Measurements from ENCODE around the gene CALCB.

The CALCB gene

GRCh38 chr11:15073361-15074205 is at the start of gene CALCB (continued):
- no peak for TF ChIP-seq KLF7 (tag by site-specific recombination; IDR thresholded peaks at IDR 0.05; ENCODE audit: borderline replicate concordance)
- TF ChIP-seq OSR2 (tag by site-specific recombination; IDR thresholded peaks at IDR 0.05): no peak
- no peak for TF ChIP-seq ZSCAN16 (tag by site-specific recombination; IDR thresholded peaks at IDR 0.05)
- 0 out of 2 replicates have a peak, but pooled peaks have one; percentile 4 for TF ChIP-seq GLIS1 (tag by site-specific recombination; IDR thresholded peaks at IDR 0.05)
- no peak for TF ChIP-seq ZNF214 (tag by site-specific recombination; IDR thresholded peaks at IDR 0.05; ENCODE audit: borderline replicate concordance)
- no peak for TF ChIP-seq AEBP2 (tag by site-specific recombination; IDR thresholded peaks at IDR 0.05; ENCODE audit: borderline replicate concordance)
- 0 out of 2 replicates have a peak, but pooled peaks have one; percentile 44 for TF ChIP-seq ZEB2 (tag by site-specific recombination; IDR thresholded peaks at IDR 0.05)
- TF ChIP-seq ZNF704 (tag by site-specific recombination; IDR thresholded peaks at IDR 0.05): no peak
- no peak for TF ChIP-seq FEZF1 (tag by site-specific recombination; IDR thresholded peaks at IDR 0.05)
- no peak for TF ChIP-seq ZNF677 (tag by site-specific recombination; IDR thresholded peaks at IDR 0.05)
- no peak for TF ChIP-seq PRDM6 (tag by site-specific recombination; IDR thresholded peaks at IDR 0.05)
- TF ChIP-seq ZNF449 (tag by site-specific recombination; IDR thresholded peaks at IDR 0.05): 0 out of 2 replicates have a peak, but pooled peaks have one; percentile 13
- TF ChIP-seq ZNF626 (tag by site-specific recombination; IDR thresholded peaks at IDR 0.05): no peak
- TF ChIP-seq ZNF221 (tag by site-specific recombination; IDR thresholded peaks at IDR 0.05; ENCODE audit: borderline replicate concordance): no peak
- no peak for TF ChIP-seq ZNF580 (tag by site-specific recombination; IDR thresholded peaks at IDR 0.05)
- no peak for TF ChIP-seq BCL11A (tag by site-specific recombination; IDR thresholded peaks at IDR 0.05; ENCODE audit: low read depth)
- TF ChIP-seq PRDM1 (tag by site-specific recombination; IDR thresholded peaks at IDR 0.05): no peak
- TF ChIP-seq YY1 (tag by site-specific recombination; IDR thresholded peaks at IDR 0.05): no peak
- no peak for TF ChIP-seq ZNF514 (tag by site-specific recombination; IDR thresholded peaks at IDR 0.05)
- no peak; the same call in 1 of the 2 replicates for TF ChIP-seq ZNF600 (tag by site-specific recombination; IDR thresholded peaks at IDR 0.05)
- peak; percentile 16; the same call in 1 of the 2 replicates for TF ChIP-seq ZNF394 (tag by site-specific recombination; IDR thresholded peaks at IDR 0.05; ENCODE audit: borderline replicate concordance)
- no peak for TF ChIP-seq ZNF148 (tag by site-specific recombination; IDR thresholded peaks at IDR 0.05; ENCODE audit: borderline replicate concordance)
- no peak; the same call in 1 of the 2 replicates for TF ChIP-seq KLF9 (tag by site-specific recombination; IDR thresholded peaks at IDR 0.05; ENCODE audit: low read depth)
- TF ChIP-seq ZNF24 (tag by site-specific recombination; IDR thresholded peaks at IDR 0.05): no peak
- no peak for TF ChIP-seq BCL6B (tag by site-specific recombination; IDR thresholded peaks at IDR 0.05)
- no peak for TF ChIP-seq ZNF302 (tag by site-specific recombination; IDR thresholded peaks at IDR 0.05; ENCODE audit: low read depth)
- no peak for TF ChIP-seq RBAK (tag by site-specific recombination; IDR thresholded peaks at IDR 0.05)
- no peak for TF ChIP-seq ZNF416 (tag by site-specific recombination; IDR thresholded peaks at IDR 0.05)

All from HEK293 (cell line).